Epidermal melanocyte (primary cell): Measurements from ENCODE around the gene ARHGAP20.
"Not testable (repeated sequence)": the region's sequence is repeated elsewhere in the genome, so short reads cannot be mapped to it uniquely, and the experiment has no call there.

Source experiments
- DNase-seq: peaks from one replicate; pipeline ENCODE4 v3.0.0; 2011; ENCODE audit warnings: low spot score; ENCODE audit not compliant: insufficient read length

ARHGAP20 gene

DNA sequence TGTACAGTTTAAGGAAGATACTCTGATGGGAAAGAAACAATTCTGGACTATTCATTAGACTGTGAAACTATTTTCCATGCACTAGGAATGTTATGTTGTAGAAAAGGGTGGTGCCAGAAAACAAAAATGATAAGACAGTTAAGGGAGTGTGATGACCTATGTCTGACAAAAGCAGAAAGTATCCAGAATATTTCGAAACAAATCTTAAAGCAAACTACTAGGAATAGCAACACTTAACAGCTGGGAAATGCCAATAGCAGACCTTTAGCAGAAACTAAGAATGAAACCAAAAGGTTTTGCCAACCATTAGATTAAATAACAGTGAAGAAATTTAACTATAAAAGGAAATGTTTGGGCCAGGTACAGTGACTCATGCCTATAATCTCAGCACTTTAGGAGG is 3.3 kb upstream of the ARHGAP20 start:
- no peak for DNase-seq

DNA sequence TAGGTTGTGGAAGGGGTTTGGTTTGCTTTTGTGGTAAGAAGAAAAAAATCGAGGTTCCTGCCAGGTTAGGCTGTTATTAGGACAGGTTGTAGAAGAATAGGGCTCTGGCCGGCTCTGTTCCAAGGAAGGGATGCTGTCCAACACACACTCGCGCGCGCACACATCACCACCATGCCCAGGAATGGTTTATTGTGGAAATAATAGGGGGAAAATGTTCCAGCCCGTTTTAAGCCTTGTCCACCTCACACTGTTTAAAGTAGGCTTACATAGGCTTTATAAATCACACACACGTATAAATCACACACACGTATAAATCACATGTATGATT is 1.2 kb upstream of the ARHGAP20 start:
- no peak for DNase-seq

DNA sequence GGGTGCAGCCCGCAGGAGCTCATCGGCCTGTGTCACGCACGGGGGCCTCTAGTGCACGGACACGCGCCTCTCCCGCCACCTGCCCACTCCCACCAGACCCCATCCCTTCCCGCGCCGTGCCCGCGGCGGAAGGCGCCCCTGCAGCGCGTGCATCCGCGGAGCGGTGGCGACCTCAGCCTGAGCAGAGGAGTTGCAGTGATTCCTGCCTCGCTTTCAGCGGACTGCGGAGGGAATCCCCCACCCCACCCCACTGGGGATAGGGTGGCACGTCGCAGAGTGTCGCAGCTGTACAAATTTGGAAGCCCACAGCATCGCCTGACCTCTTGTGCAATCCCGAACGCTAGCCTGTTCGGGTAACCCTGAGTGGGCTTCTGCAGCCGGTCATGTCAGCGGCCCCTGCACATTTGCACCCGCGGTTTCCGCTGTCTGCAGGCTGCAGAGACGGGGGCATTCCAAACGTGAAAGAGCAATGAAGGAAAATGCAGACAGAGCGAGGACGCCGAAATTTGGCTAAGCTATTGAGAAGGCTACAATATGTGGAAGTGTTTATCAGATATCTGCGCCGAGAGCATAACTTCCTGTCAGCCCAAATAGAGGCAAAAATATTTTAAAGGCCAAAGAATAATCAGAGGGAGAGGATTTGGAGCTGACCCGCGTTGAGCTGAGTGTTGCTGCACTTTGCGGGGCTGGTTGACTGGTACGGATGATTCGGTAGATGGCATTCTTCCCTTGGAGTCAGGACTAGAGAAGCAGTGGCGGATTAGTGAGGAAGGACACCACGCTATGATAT is 617 bp upstream of the ARHGAP20 start:
- no peak for DNase-seq

DNA sequence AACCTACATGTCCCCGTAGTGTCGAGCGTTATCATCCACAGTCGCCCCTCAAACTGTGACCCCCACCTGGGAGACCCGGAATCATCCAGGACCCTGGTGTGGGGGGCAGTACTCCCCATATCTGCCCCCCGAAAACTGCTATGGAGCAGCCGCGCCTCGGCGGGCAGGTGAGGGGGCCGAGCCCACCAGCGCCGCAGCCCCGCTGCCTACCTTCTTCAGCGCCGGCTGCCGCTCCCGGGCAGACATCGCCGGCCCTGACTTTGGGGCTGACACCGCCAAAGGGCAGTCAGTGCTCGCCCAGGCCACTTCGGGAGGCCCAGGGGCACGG is 825 bp downstream of the ARHGAP20 start:
- no peak for DNase-seq

DNA sequence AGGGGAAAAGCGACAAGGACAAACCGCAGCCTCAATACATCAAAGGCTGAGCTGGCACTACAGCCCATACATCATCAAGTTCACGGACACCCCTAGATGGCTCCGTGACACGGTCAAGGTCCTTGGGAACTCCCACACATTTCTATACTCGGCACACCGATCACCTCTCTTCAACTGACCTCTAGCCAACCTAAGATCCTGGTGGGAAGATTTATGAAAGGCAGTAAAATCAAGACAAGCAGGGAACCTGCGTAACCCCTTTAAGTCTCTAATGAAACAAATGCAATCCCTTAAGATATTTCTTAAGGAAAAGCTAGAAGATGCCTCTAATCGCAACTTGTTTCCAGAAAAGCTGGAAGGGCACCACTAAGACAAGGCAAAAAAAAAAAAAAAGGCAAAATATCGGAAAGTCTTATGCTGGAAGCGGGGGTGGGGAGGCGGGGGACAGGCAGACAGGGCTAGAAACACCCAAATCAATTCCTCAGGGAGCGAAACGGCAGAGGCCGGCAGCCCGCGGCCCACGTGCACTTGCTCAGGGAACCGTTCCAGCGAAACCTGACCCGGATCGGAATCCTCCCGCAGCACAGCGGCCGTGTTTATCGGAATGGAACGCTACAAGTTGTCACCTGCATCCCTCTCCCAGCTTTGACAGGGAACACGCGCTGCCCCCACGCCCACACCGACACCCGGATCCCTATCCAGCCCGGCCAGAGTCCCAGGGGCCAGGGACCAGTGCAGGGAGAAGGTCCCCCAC is 1.4 kb downstream of the ARHGAP20 start:
- DNase-seq: no peak

DNA sequence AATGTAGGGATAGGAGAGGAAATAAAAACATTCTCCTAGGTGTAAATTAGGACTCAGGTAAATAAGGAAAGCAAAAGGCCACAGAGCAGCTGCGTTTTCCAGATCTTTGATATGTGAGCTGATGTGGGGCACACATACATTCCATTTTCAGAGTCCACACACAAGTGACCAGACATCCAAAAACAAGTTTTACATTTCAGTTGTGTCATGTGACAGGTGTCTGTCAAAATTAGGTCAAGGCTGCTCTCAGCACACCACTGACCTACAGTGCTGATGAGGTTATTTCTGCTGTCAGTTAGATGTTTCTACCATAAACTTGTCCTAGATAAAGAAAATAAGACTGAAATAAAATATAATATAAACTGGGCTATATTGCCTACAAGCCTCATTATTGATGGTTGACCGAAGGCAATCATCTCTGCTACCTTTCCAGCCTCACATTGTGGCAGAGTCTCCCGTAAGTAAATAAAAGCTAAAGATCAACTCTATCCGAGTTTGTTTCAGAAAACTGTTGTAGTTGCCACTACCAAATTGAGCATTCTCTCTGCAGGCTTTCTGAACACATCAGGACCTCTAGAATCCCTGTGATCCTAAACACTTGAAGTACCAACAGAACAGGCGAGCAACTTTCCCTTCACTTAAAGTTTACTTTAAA is 7.9 kb downstream of the ARHGAP20 start:
- DNase-seq: no peak

DNA sequence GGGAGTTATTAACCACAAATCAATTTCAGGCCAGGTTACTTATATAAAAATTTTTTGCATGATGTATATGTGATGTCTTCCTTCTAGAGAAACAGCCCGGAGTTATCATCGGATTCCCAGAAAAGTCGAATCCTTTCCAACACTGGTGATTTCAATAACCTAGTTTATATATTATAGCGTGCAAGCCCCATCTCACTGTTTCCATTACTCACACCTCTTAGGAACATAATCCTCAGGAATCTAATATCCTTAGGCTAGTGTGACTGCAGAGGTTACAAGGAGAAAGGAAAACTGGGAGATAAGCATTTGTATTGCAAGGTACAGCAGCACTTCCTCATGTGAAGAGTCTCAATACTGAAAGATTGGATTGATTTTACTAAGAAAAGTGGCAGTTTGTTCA is 20.3 kb downstream of the ARHGAP20 start:
- no peak for DNase-seq

DNA sequence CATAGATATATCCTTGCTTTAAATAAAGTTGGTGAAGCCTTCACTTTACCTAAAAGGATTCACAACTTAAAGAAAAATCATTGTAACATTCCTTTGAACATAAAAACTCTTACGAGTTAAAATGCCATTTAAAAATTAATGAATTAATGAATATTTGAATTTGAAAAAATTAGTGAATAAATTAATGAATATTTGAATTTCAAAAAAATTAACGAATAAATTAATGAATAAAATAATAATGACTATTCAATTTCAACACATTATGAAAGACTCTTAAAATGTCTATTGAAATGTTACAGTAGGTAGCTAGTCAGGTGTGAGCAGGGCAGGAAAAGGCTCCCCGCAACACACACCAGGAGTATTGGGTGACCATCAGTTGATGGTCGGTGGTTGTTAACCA is 22.9 kb downstream of the ARHGAP20 start:
- DNase-seq: no peak

DNA sequence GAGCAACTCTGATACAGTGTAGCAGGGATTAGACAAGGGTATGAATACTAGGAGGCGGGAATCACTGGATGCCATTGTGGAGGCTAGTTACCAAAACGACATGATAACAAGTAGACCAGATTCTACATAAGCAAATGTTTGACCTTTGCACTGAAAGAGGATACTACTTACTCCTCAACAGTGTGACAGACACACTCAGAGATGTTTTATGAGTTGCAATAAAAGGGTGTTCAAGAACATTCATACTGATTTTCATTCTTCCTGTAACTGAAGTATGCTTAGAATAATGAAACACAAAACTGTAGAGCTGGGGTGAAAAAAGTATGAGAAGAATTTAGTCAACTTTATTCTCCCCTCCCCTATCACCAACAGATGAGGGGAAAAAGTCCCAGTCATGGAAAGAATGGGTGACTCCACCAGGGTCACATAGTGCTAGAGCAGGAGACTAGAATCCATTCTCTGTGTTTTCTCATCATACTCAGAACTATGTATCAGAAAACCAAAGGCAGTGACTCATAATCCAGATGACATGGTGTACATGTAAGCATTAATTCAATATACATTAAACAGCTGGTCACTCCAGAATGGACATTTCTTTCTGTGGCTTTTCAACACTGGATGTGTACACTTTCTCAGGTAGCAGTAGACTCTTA is 32.8 kb downstream of the ARHGAP20 start:
- no peak for DNase-seq

DNA sequence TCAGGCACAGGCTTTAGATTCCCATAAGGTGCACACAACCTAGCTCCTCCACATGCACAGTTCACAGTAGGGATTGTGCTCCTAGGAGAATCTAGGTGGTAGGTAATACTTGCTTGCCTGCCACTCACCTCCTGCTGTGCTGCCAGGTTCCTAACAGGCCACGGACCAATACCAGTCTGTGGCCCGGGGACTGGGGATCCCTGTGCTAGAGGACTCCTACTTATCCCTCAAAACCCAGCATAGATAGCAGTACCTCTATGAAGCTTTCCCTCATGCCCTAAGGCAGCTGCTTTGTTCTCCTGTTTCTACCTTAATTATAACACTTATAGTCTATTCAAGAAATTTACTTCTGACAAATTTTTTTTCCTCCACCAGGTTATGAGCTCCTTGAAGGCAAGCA is 36.7 kb downstream of the ARHGAP20 start:
- DNase-seq: no peak

DNA sequence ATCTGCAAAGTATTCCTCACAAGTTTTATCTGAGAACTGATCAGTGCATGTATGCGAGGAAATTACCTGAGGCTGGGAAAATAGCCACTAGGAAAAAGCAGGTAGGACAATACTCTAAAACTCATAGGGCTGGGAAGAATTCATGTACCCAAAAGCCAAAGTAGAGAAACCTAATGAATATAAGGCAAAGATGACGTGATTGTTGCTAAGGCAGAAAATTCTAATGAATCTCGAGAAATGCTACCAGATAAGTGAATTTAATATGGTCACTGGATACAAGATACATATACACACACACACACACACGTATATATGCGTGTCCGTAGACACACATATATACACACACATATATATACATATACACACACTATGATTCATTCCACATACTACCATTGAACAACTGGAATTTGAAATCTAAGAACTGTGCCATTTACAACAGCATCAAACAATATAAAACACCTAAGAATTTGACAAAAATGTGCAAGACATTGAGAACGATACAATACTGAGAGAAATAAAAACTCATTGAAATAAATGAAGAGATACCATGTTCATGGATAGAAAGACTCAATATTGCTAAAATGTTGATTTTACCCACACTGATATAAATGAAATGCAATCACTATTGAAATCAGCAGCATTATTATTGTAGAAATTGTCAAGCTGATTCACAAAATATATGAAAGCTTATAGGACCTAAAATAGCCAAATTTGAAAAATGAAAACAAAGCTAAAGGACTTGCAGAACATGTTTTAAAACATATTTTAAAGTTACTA is 46.4 kb downstream of the ARHGAP20 start:
- DNase-seq: no peak

DNA sequence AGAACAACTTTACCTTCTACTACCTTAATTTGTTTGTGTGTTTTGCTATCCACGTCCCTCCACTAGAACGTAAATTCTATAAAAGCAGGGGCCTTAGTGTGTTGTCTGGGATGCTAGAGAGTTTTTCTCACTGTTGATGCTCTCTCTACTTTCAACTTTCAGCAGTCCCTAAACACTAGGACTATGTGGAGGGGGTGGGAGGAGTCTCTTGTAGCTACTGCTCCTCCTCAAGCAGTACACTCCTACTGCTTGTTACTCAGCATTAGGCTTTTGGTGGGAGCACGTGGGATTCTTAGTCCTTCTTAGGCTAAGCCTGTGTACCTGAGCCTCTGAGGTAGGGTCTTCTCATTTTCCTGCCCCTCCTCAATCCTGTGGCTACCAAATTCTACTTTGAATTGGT is 56.3 kb downstream of the ARHGAP20 start:
- DNase-seq: no peak

DNA sequence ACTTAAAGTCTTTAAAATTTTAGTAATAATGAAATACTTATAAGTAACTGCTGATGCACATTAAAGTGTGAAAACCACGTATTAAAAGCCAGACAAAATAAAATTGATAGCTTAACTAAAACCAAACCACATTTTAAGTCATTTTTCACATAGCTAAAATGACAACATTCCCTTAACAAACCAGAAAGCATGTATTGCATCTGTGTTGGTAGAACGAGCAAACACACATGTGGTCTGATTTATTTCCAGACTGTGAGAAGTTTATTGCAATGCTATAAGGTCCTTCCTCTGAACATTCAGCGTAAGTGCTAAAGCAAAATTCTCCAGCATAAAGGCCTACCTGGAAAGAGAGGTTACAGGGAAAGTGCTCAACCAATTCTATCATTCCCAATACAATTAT is 57.8 kb downstream of the ARHGAP20 start:
- no peak for DNase-seq

DNA sequence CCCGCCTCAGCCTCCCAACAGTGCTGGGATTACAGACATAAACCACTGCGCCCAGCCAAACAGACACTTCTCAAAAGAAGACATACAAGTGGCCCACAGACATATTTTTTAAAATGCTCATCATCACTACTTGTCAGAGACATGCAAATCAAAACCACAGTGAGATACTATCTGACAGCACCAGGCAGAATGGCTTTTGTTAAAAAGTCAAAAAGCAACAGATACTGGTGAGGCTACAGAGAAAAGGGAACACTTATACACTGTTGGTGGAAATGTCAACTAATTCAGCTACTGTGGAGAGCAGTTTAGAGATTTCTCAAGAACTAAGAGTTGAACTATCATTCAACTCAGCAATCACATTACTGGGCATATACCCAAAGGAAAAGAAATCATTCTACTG is 67.0 kb downstream of the ARHGAP20 start:
- no peak for DNase-seq

DNA sequence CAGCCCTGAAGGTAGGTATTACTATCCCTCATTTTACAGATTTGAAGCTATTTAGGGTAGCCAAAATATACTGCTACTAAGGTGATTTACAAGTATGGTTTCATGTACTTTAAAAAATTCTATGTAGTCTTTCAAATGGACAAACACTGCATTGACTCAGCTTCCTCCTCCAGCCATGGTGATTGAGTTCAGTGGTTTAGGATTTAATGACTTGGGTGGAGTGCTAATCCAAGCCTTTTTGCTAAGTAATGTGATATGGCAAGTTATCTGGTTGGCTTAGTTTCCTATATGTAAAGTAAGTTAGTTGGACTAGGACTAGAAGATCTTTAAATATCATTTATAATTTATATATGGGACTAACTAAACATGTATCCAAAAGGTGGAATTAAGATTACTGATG is 77.9 kb downstream of the ARHGAP20 start:
- DNase-seq: no peak

DNA sequence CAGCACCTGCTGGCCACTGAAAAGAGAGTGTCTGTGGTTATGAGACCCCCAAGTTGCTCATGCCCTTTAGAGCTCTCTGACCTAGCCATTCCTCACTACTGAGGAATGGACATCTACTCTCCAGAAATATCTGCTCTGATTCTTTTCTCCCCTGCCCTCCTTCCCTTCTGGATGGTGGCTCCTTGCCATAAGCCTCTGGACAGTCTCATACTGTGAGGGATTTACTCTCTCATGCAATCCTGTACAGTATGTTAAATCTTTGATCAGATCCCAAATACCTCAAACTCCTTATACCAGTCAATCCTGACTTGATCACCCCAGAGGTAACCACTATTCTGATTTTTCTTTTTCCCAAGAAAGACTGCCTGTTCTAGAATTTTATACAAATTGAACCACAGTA is 80.7 kb downstream of the ARHGAP20 start:
- DNase-seq: no peak

DNA sequence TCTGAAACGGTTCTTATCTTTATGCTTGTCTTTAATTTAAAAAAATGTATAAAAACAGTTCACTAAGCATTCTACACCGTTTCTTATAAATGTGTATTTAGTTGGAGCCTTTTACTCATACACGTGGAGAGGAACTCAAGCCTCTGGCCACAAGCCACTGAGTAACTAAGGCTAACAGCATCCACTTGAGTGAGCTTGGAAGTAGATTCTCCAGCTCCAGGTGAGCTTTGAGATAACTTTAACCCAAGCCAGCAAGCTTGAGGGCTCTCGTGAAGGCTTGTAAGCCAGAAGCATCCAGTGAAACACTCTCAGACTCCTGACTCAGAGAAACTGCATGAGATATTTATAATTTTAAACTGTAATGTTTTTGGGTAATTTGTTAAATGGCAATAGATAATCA is 82.6 kb downstream of the ARHGAP20 start:
- no peak for DNase-seq

DNA sequence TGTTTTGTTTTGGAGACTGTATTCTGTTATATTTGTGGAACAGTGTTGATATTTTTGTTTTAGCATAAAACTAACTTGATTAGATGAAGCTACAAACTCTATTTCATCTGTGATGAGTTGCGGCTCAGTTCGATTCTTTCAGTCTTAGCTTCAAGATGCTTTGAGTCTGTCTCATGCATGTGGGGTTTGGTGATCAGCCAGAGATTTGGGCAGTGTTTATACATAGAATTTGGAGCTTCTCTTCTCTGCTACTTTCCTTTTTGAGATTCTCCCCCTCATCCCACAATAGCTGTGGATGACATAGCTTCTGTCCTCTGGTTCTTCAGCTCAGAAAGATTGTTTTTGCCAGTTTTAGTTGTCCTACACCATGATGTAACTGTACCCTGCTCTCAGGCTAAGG is 90.4 kb downstream of the ARHGAP20 start:
- no peak for DNase-seq

DNA sequence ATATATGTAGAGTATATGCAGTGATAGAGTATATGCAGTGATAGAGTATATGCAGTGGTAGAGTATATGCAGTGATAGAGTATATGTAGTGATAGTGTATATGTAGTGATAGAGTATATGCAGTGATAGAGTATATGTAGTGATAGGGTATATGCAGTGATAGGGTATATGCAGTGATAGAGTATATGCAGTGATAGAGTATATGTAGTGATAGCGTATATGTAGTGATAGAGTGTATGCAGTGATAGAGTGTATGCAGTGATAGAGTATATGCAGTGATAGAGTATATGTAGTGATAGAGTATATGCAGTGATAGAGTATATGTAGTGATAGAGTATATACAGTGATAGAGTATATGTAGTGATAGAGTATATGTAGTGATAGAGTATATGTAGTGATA is 92.9 kb downstream of the ARHGAP20 start:
- not testable (repeated sequence) for DNase-seq

DNA sequence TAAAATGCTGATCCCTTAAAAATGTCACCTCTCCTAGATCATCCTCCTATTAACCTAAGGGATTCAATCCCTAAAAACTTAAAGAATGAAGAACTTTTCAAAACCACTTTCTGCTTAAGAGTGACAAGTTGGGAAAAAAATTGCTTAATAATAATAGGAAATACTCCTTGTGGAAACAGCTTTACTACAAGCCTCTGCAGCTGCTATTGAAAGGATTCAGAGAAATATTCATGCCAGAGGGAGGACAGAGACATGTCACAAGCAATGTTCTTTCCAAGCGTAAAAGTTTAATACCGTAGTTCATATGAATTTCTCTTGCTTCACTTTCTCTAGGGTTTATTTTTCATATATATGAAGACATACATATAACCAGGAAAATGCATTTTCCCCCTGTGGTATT is 98.2 kb downstream of the ARHGAP20 start:
- DNase-seq: no peak

DNA sequence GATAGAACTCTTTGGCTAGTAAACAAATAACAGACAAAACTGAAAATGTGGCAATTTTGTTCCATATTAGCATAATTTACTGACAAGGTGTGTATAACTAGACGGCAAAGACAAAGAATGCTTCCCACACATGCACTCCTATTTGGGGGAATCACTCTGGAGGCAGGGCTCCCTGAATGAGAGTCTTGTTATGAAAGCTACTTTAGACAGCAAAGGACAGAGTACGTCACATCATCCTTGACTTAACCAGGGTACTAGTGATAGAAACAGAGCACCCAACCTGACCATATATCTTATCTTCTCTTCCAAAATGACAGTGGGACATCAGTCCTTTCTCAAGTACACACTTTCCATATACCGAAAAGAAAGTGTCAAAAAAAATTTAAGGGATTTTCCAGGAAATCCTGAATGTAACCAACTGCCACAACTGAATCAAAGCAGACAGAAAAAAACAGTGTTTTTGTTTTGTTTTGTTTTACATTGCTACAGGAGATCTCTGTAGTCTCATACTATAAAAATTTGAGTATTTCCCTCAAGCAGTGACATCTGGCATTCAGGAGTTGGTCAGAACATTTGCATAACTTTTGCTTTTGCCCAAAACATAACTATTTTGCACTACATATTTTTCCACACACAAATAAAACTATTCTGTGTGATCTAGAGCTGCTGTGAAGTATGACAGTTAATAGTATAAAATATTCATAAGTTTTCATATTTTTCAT is 98.9 kb downstream of the ARHGAP20 start:
- DNase-seq: no peak
